ENCODE data around the gene XXYLT1. TPM values are rescaled to one million over a fixed set of nuclear protein-coding genes. Genes with fewer than 3 reads are reported as not detected.
"Not testable (repeated sequence)": the region's sequence is repeated elsewhere in the genome, so short reads cannot be mapped to it uniquely, and the experiment has no call there.

XXYLT1 gene
- total RNA-seq, 1 donor, result 21.0 TPM

- no peak for DNase-seq (ENCODE audit: low read depth)
- TF ChIP-seq CTCF (IDR thresholded peaks at IDR 0.05; ENCODE audit: insufficient read depth, low read length), result no peak
- H3K4me3 ChIP-seq (ENCODE audit: low read depth, low read length), result no peak overlapping the region
Measured at GRCh38 chr3:195219351-195220230, 51.4 kb downstream of the XXYLT1 start.

- not testable (repeated sequence) for DNase-seq (ENCODE audit: low read depth); H3K4me3 ChIP-seq (ENCODE audit: low read depth, low read length)
Measured at GRCh38 chr3:195218331-195218730, 52.6 kb downstream of the XXYLT1 start.

GRCh38 chr3:195215576-195215975, 55.4 kb downstream of the XXYLT1 start:
- DNase-seq (ENCODE audit: low read depth); H3K4me3 ChIP-seq (ENCODE audit: low read depth, low read length): not testable (repeated sequence)

- no peak for TF ChIP-seq CTCF (IDR thresholded peaks at IDR 0.05; ENCODE audit: insufficient read depth, low read length)
- H3K4me3 ChIP-seq (ENCODE audit: low read depth, low read length), result no peak overlapping the region
- no peak for DNase-seq (ENCODE audit: low read depth)
Measured at GRCh38 chr3:195214381-195214780, 56.6 kb downstream of the XXYLT1 start.

GRCh38 chr3:195213639-195214315, 57.2 kb downstream of the XXYLT1 start:
- DNase-seq (ENCODE audit: low read depth), result no peak
- TF ChIP-seq CTCF (IDR thresholded peaks at IDR 0.05; ENCODE audit: insufficient read depth, low read length), result no peak
- H3K4me3 ChIP-seq (ENCODE audit: low read depth, low read length), result no peak overlapping the region

GRCh38 chr3:195212749-195213375, 58.1 kb downstream of the XXYLT1 start:
- no peak for DNase-seq (ENCODE audit: low read depth)
- no peak overlapping the region for H3K4me3 ChIP-seq (ENCODE audit: low read depth, low read length)
- TF ChIP-seq CTCF (IDR thresholded peaks at IDR 0.05; ENCODE audit: insufficient read depth, low read length), result no peak

GRCh38 chr3:195212033-195212748, 58.8 kb downstream of the XXYLT1 start:
- H3K4me3 ChIP-seq (ENCODE audit: low read depth, low read length), result no peak overlapping the region
- no peak for TF ChIP-seq CTCF (IDR thresholded peaks at IDR 0.05; ENCODE audit: insufficient read depth, low read length)
- DNase-seq (ENCODE audit: low read depth), result no peak
